HEK293 (cell line): ENCODE data around the gene ERBB4.
A peak's percentile ranks its signal among the peaks of the same experiment; 100 is the strongest.

Source experiments
- GFI1B ChIP-seq: fragments of 450-650 bp; formaldehyde crosslinking; IDR thresholded peaks from 2 replicates; pipeline ENCODE4 v1.5.1; 2016; ENCODE audit warnings: missing biosample characterization, missing genetic modification characterization
- GLI2 ChIP-seq: fragments of 450-650 bp; formaldehyde crosslinking; IDR thresholded peaks from 2 replicates; pipeline ENCODE4; 2017; ENCODE audit warnings: missing biosample characterization, missing genetic modification characterization, low read depth, borderline replicate concordance
- GLI4 ChIP-seq: fragments of 450-650 bp; formaldehyde crosslinking; IDR thresholded peaks from 2 replicates; pipeline ENCODE4 v1.5.1; 2016; ENCODE audit warnings: missing biosample characterization, missing genetic modification characterization
- GLIS2 ChIP-seq: fragments of 450-650 bp; formaldehyde crosslinking; IDR thresholded peaks from 2 replicates; pipeline ENCODE4 v1.5.1; 2016; ENCODE audit warnings: missing biosample characterization, missing genetic modification characterization
- KLF7 ChIP-seq: fragments of 450-650 bp; formaldehyde crosslinking; IDR thresholded peaks from 2 replicates; pipeline ENCODE4 v1.5.1; 2016; ENCODE audit warnings: missing biosample characterization, missing genetic modification characterization, borderline replicate concordance
- PRDM1 ChIP-seq: fragments of 450-650 bp; formaldehyde crosslinking; IDR thresholded peaks from 2 replicates; pipeline ENCODE4; 2016; ENCODE audit warnings: missing biosample characterization, missing genetic modification characterization
- SP2 ChIP-seq: fragments of 450-650 bp; formaldehyde crosslinking; IDR thresholded peaks from 2 replicates; pipeline ENCODE4 v1.5.1; 2016; ENCODE audit warnings: missing biosample characterization, missing genetic modification characterization
- YY1 ChIP-seq: fragments of 450-650 bp; formaldehyde crosslinking; IDR thresholded peaks from 2 replicates; pipeline ENCODE4 v1.5.1; 2018; ENCODE audit warnings: missing biosample characterization, missing genetic modification characterization
- ZBTB21 ChIP-seq: fragments of 450-650 bp; formaldehyde crosslinking; IDR thresholded peaks from 2 replicates; pipeline ENCODE4 v1.5.1; 2017; ENCODE audit warnings: missing biosample characterization, missing genetic modification characterization
- ZFP41 ChIP-seq: fragments of 450-650 bp; formaldehyde crosslinking; IDR thresholded peaks from 2 replicates; pipeline ENCODE4 v1.5.1; 2016; ENCODE audit warnings: missing biosample characterization, missing genetic modification characterization, borderline replicate concordance
- ZNF133 ChIP-seq: fragments of 450-650 bp; formaldehyde crosslinking; IDR thresholded peaks from 2 replicates; pipeline ENCODE4 v1.5.1; 2016; ENCODE audit warnings: missing biosample characterization, missing genetic modification characterization
- ZNF138 ChIP-seq: fragments of 450-650 bp; formaldehyde crosslinking; IDR thresholded peaks from 2 replicates; pipeline ENCODE4 v1.5.1; 2016; ENCODE audit warnings: missing biosample characterization, missing genetic modification characterization, borderline replicate concordance
- ZNF169 ChIP-seq: fragments of 450-650 bp; formaldehyde crosslinking; IDR thresholded peaks from 2 replicates; pipeline ENCODE4 v1.5.1; 2016; ENCODE audit warnings: missing biosample characterization, missing genetic modification characterization
- ZNF223 ChIP-seq: fragments of 450-650 bp; formaldehyde crosslinking; IDR thresholded peaks from 2 replicates; pipeline ENCODE4 v1.5.1; 2016; ENCODE audit warnings: missing biosample characterization, missing genetic modification characterization
- ZNF23 ChIP-seq: fragments of 450-650 bp; formaldehyde crosslinking; IDR thresholded peaks from 2 replicates; pipeline ENCODE4 v1.5.1; 2016; ENCODE audit warnings: missing biosample characterization, missing genetic modification characterization, borderline replicate concordance
- ZNF248 ChIP-seq: fragments of 450-650 bp; formaldehyde crosslinking; IDR thresholded peaks from 2 replicates; pipeline ENCODE4 v1.5.1; 2017; ENCODE audit warnings: missing biosample characterization, missing genetic modification characterization
- ZNF404 ChIP-seq: fragments of 450-650 bp; formaldehyde crosslinking; IDR thresholded peaks from 2 replicates; pipeline ENCODE4 v1.5.1; 2017; ENCODE audit warnings: missing biosample characterization, missing genetic modification characterization
- ZNF416 ChIP-seq: fragments of 450-650 bp; formaldehyde crosslinking; IDR thresholded peaks from 2 replicates; pipeline ENCODE4 v1.5.1; 2016; ENCODE audit warnings: missing biosample characterization, missing genetic modification characterization
- ZNF426 ChIP-seq: fragments of 450-650 bp; formaldehyde crosslinking; IDR thresholded peaks from 2 replicates; pipeline ENCODE4 v1.5.1; 2017; ENCODE audit warnings: missing biosample characterization, missing genetic modification characterization, mild to moderate bottlenecking, inconsistent platforms, moderate library complexity
- ZNF549 ChIP-seq: fragments of 450-650 bp; IDR thresholded peaks from 2 replicates; pipeline ENCODE4 v1.5.1; 2018; ENCODE audit warnings: missing biosample characterization, missing genetic modification characterization, mild to moderate bottlenecking, inconsistent platforms, moderate library complexity
- ZNF558 ChIP-seq: fragments of 450-650 bp; formaldehyde crosslinking; IDR thresholded peaks from 2 replicates; pipeline ENCODE4 v1.5.1; 2016; ENCODE audit warnings: missing biosample characterization, missing genetic modification characterization
- ZNF571 ChIP-seq: fragments of 450-650 bp; formaldehyde crosslinking; IDR thresholded peaks from 2 replicates; pipeline ENCODE4 v1.5.0; 2017; ENCODE audit warnings: missing biosample characterization, missing genetic modification characterization
- ZNF707 ChIP-seq: fragments of 450-650 bp; formaldehyde crosslinking; IDR thresholded peaks from 2 replicates; pipeline ENCODE4 v1.5.1; 2016; ENCODE audit warnings: missing biosample characterization, missing genetic modification characterization
- ZNF747 ChIP-seq: fragments of 450-650 bp; formaldehyde crosslinking; IDR thresholded peaks from 2 replicates; pipeline ENCODE4 v1.5.1; 2016; ENCODE audit warnings: missing biosample characterization, missing genetic modification characterization
- ZNF792 ChIP-seq: fragments of 450-650 bp; formaldehyde crosslinking; IDR thresholded peaks from 2 replicates; pipeline ENCODE4 v1.5.1; 2016; ENCODE audit warnings: missing biosample characterization, missing genetic modification characterization
- TF ChIP-seq, protein P1 (sequence below): fragments of 450-650 bp; formaldehyde crosslinking; IDR thresholded peaks from 2 replicates; pipeline ENCODE4 v1.5.1; 2017; ENCODE audit warnings: missing biosample characterization, missing genetic modification characterization
- TF ChIP-seq, protein P2 (sequence below): fragments of 450-650 bp; formaldehyde crosslinking; IDR thresholded peaks from 2 replicates; pipeline ENCODE4 v1.5.1; 2016; ENCODE audit warnings: missing biosample characterization, missing genetic modification characterization
- TF ChIP-seq, protein P3 (sequence below): fragments of 450-650 bp; formaldehyde crosslinking; IDR thresholded peaks from 2 replicates; pipeline ENCODE4 v1.5.1; 2016; ENCODE audit warnings: missing biosample characterization, missing genetic modification characterization
- TF ChIP-seq, protein P4 (sequence below): fragments of 450-650 bp; formaldehyde crosslinking; IDR thresholded peaks from 2 replicates; pipeline ENCODE4 v1.5.1; 2016; ENCODE audit warnings: missing biosample characterization, missing genetic modification characterization
- TF ChIP-seq, protein P5 (sequence below): fragments of 450-650 bp; formaldehyde crosslinking; IDR thresholded peaks from 2 replicates; pipeline ENCODE4 v1.5.1; 2016; ENCODE audit warnings: missing biosample characterization, missing genetic modification characterization

ERBB4 gene

DNA sequence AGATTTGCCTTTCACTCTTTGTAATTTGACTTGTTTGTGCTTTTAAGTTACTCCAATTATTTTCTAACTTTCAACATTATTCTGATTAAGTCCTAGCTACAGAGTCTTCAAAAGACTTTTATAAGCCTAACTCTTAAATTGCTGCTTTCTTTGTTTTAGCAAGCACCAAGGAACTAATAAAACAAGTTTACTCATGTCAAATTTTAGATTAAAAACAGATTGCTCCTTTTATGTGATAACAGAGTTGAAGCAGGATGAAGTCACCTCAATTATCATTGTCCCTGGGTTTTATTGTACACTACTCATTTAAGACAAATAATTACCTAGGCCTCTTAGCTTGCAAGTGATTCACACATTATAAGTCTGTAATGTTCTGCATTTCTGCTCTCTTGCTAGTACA is 678.4 kb downstream of the ERBB4 start (continued):
- TF ChIP-seq GLI4: no peak
- peak; percentile 86 for TF ChIP-seq GLI2 (tag by site-specific recombination)
- no peak for TF ChIP-seq ZBTB21 (tag by site-specific recombination)
- TF ChIP-seq ZFP41 (tag by site-specific recombination): no peak
- TF ChIP-seq ZNF169 (tag by site-specific recombination): no peak
- no peak for TF ChIP-seq PRDM1 (tag by site-specific recombination)
- no peak for TF ChIP-seq ZNF549 (tag by site-specific recombination)
- no peak for TF ChIP-seq ZNF133
- TF ChIP-seq ZNF248 (tag by site-specific recombination): no peak
- TF ChIP-seq, protein P1, sequence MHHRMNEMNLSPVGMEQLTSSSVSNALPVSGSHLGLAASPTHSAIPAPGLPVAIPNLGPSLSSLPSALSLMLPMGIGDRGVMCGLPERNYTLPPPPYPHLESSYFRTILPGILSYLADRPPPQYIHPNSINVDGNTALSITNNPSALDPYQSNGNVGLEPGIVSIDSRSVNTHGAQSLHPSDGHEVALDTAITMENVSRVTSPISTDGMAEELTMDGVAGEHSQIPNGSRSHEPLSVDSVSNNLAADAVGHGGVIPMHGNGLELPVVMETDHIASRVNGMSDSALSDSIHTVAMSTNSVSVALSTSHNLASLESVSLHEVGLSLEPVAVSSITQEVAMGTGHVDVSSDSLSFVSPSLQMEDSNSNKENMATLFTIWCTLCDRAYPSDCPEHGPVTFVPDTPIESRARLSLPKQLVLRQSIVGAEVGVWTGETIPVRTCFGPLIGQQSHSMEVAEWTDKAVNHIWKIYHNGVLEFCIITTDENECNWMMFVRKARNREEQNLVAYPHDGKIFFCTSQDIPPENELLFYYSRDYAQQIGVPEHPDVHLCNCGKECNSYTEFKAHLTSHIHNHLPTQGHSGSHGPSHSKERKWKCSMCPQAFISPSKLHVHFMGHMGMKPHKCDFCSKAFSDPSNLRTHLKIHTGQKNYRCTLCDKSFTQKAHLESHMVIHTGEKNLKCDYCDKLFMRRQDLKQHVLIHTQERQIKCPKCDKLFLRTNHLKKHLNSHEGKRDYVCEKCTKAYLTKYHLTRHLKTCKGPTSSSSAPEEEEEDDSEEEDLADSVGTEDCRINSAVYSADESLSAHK: peak; percentile 80
- 0 out of 2 replicates have a peak, but pooled peaks have one; percentile 42 for TF ChIP-seq ZNF558
- TF ChIP-seq ZNF707: no peak
- TF ChIP-seq, protein P2, sequence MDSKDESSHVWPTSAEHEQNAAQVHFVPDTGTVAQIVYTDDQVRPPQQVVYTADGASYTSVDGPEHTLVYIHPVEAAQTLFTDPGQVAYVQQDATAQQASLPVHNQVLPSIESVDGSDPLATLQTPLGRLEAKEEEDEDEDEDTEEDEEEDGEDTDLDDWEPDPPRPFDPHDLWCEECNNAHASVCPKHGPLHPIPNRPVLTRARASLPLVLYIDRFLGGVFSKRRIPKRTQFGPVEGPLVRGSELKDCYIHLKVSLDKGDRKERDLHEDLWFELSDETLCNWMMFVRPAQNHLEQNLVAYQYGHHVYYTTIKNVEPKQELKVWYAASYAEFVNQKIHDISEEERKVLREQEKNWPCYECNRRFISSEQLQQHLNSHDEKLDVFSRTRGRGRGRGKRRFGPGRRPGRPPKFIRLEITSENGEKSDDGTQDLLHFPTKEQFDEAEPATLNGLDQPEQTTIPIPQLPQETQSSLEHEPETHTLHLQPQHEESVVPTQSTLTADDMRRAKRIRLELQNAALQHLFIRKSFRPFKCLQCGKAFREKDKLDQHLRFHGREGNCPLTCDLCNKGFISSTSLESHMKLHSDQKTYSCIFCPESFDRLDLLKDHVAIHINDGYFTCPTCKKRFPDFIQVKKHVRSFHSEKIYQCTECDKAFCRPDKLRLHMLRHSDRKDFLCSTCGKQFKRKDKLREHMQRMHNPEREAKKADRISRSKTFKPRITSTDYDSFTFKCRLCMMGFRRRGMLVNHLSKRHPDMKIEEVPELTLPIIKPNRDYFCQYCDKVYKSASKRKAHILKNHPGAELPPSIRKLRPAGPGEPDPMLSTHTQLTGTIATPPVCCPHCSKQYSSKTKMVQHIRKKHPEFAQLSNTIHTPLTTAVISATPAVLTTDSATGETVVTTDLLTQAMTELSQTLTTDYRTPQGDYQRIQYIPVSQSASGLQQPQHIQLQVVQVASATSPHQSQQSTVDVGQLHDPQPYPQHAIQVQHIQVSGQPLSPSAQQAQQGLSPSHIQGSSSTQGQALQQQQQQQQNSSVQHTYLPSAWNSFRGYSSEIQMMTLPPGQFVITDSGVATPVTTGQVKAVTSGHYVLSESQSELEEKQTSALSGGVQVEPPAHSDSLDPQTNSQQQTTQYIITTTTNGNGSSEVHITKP: no peak
- TF ChIP-seq SP2: no peak
- no peak for TF ChIP-seq ZNF23 (tag by site-specific recombination)
- TF ChIP-seq, protein P3, sequence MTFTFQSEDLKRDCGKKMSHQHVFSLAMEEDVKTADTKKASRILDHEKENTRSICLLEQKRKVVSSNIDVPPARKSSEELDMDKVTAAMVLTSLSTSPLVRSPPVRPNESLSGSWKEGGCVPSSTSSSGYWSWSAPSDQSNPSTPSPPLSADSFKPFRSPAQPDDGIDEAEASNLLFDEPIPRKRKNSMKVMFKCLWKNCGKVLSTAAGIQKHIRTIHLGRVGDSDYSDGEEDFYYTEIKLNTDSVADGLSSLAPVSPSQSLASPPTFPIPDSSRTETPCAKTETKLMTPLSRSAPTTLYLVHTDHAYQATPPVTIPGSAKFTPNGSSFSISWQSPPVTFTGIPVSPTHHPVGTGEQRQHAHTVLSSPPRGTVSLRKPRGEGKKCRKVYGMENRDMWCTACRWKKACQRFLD (tag by site-specific recombination): no peak
- no peak for TF ChIP-seq GLIS2 (tag by site-specific recombination)
- peak; percentile 84 for TF ChIP-seq GFI1B (tag by site-specific recombination)
- TF ChIP-seq, protein P4, sequence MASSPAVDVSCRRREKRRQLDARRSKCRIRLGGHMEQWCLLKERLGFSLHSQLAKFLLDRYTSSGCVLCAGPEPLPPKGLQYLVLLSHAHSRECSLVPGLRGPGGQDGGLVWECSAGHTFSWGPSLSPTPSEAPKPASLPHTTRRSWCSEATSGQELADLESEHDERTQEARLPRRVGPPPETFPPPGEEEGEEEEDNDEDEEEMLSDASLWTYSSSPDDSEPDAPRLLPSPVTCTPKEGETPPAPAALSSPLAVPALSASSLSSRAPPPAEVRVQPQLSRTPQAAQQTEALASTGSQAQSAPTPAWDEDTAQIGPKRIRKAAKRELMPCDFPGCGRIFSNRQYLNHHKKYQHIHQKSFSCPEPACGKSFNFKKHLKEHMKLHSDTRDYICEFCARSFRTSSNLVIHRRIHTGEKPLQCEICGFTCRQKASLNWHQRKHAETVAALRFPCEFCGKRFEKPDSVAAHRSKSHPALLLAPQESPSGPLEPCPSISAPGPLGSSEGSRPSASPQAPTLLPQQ: peak; percentile 86
- no peak for TF ChIP-seq YY1 (tag by site-specific recombination)
- TF ChIP-seq ZNF426: no peak
- no peak for TF ChIP-seq ZNF571 (tag by site-specific recombination)
- TF ChIP-seq ZNF747: no peak
- TF ChIP-seq, protein P5, sequence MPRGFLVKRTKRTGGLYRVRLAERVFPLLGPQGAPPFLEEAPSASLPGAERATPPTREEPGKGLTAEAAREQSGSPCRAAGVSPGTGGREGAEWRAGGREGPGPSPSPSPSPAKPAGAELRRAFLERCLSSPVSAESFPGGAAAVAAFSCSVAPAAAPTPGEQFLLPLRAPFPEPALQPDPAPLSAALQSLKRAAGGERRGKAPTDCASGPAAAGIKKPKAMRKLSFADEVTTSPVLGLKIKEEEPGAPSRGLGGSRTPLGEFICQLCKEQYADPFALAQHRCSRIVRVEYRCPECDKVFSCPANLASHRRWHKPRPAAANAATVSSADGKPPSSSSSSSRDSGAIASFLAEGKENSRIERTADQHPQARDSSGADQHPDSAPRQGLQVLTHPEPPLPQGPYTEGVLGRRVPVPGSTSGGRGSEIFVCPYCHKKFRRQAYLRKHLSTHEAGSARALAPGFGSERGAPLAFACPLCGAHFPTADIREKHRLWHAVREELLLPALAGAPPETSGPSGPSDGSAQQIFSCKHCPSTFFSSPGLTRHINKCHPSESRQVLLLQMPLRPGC: peak; percentile 83; the same call in 1 of the 2 replicates
- TF ChIP-seq ZNF138 (tag by site-specific recombination): no peak
- no peak for TF ChIP-seq ZNF223 (tag by site-specific recombination)
- no peak for TF ChIP-seq ZNF792 (tag by site-specific recombination)
- no peak for TF ChIP-seq ZNF416 (tag by site-specific recombination)
- TF ChIP-seq ZNF404 (tag by site-specific recombination): no peak
- no peak for TF ChIP-seq KLF7 (tag by site-specific recombination)
